ENCODE results near the gene TYROBP.
"Not testable (repeated sequence)": the region's sequence is repeated elsewhere in the genome, so short reads cannot be mapped to it uniquely, and the experiment has no call there.

Gene TYROBP

DNA sequence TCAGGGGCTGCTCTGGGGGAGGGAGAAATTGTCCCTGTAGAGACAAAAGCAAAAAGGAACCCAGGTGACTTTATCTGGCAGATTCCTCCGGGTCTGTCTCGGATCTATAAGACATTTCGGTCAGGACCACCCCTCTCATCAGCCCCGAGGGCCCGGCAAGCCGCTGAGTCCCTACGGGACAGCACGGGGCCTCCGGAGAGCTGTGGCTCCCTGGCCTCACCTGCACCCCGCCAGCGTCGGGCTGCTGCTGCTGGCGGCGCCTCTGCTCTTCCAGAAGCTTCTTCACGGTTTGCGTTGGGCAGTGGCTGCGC, 9.6 kb downstream of the TYROBP start:
- no peak for DNase-seq

DNA sequence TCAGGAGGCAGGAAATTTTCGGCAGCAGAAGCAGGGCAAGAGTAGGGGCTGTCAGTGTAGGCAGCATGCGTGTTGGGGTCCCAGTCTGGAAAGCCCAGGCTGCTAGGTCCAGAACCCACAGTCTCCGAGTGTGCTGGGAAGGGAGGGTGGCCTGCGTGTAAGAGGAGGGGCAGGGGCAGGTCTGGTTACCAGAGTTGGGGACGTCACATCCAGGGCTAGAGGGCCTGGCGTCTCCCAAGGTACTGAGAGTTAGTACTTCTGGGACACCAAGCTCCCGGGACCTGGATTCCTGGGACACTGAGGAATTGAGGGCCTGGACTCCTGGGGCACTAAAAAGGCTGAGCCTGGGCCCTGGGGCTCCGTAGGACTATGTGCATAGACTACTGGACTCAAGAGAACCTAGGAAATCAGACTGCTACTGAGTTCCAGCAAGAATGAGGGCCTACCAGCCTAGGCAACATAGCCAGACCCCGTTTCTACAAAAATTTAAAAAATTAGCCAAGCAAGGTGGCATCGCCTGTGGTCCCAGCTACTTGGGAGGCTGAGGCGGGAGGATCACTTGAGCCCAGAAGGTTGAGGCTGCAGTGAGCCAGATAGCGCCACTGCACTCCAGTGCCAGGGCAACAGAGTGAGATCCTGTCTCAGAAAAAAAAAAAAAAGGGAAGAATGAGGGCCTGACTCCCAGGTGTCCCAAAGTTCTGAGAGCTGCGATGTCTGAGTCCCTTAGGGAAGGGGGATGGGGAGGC, 10.2 kb downstream of the TYROBP start:
- no peak for DNase-seq

DNA sequence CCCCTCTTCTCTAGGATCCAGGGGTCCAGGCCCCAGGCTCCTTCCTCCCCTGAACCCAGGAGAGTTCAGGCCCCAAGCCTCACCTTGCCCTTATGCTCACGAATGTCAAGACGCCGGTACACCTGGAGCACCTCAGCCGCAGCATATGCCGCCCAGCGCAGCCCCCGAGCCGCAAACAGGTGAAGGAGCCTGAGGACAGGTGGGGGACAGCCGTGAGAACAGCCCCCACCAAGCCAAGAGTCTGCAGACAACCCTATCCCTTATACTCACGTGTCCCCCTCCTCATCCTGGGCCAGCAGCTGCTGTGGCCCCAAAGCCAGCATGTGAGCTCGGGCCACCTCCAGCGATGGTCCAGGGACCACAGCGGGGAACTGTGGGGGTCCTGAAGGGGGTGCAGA, 11.5 kb downstream of the TYROBP start:
- no peak for DNase-seq

DNA sequence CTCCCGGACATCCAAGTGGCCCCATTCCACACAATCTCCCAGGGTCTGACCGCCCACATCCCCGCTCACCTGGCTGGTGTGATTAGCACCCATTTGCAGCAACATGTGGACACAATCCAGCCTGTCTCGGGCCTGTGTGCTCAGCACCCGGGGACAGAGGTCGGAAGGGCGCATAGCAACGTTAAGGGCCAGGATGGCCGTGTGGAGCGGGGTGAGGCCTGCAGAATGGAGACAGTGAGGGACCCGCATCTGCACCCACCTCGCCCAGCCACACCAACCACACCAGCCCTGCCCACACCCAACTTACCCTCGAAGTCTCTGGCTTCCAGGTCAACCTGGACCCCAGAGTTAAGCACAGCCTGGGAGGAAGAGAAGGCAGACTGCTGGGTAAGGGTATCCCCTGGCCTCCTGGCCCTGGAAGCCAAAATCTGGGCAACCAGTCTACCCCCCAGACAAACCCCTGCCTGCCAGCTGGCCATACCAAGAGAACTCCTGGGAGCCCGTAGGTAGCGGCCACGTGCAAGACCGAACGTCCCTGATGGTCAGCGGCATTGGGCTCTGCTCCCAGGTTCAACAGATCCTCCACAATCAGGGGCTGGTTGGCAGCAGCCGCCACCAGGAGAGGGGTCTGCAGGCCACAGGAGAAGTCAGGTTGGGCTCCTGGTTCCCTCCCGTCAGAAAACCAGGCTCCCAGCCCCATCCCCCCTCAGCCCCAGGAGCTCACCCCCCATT, 12.0 kb downstream of the TYROBP start:
- DNase-seq, result no peak

DNA sequence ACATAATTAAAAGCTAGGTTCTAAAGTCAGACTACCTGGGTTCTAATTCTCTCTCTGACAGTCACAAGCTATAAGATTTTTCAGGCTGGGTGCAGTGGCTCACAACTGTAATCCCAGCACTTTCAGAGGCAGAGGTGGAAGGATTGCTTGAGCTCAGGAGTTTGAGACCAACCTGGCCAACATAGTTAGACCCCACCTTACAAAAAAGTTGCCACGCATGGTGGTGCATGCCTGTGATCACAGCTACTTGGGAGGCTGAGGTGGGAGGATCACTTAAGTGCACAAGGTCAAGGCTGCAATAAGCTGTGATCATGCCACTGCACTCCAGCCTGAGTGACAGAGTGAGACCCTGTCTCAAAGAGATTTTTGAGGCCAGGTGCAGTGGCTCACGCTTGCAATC, 13.8 kb downstream of the TYROBP start:
- DNase-seq, result no peak

DNA sequence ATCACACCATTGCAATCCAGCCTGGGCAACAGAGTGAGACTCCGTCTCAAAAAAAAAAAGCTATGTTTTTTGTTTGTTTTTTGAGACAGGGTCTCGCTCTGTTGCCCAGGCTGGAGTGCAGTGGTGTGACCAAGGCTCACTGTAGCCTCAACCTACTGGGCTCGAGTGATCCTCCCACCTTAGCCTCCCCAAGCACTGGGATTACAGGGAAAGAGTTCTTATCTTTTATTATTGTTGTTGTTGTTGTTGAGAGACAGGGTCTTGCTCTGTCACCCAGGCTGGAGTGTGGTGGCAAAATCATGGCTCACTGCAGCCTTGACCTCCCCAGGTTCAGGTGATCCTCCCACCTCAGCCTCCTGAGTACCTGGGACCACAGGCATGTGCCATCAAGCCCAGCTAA, 16.3 kb downstream of the TYROBP start:
- DNase-seq, result not testable (repeated sequence)

DNA sequence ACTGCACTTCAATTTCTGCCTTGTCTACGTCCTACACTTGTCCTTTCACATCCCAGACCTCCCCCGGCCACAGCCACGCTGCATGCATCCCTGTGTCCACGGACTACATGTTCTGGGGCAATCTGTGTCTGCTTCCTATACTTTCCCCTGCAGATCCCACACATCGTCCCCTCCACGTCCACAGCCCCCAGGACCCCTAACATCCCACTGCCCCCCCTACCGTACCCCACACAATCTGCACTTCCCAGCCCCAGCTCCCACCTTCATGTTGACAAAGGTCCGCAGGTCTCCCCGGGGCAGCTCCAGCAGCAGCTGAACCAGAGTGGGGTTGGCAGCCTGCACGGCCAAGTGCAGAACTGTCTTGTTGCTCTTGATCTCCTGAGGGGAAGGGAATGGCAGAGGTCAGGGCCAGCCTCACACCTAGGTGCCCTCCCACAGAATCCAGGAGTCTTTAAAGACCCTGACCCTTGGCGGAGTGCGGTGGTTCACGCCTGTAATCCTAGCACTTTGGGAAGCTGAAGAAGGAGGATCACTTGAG, 17.9 kb downstream of the TYROBP start:
- no peak for DNase-seq

DNA sequence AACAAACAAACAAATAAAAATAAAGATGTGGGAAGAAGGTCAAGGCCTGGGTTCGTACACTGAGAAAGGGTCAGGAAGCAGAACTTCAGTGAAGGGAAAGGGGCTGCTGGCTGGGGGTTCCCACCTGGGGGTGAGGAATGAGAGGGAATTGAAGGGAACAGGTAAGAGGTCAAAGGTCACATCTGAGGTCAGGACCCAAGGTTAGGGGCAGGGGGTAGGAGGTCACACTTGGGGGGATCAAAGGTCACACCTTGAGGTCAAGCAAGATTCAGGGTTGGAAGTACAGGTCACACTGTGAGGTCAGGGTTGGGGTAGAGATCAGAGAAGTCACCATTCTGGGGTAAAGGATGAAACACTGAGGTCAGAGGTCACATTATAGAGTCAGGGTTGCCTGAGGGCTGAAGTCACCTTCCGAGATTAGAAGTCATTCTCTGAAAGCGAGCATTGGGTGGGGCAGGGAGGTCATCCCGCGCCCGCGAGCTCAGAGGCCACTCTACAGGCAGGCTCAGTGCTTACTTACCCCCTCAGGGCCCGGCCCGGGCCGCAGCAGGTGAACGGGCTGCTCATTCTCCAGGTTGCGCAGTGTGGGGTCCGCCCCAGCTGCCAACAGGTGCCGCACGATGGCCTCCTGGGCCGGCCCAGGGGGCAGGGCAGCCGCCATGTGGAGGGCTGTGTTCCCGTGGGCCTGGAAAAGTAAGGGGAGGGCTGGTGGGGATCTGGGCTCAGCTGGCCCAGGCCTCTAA, 18.6 kb downstream of the TYROBP start:
- no peak for DNase-seq

DNA sequence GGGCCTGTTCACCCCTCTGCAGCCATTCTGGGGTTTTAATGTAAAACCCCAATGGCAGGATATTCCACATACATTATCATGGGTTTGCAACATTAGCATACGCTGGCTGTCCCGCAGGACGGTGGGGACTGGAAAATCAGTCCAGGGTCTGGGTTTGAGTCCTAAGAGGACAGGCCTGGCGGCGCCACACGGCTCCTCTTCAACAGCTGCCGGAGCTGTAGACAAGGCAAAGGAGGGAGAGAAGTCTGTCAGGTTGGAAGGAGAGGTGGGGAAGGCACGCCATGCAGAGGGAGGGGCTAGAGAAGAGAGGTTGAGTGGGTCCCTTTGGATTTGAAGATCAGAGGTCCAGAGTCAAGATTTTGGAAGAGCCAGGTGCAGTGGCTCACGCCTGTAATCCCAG, 19.7 kb downstream of the TYROBP start:
- no peak for DNase-seq

DNA sequence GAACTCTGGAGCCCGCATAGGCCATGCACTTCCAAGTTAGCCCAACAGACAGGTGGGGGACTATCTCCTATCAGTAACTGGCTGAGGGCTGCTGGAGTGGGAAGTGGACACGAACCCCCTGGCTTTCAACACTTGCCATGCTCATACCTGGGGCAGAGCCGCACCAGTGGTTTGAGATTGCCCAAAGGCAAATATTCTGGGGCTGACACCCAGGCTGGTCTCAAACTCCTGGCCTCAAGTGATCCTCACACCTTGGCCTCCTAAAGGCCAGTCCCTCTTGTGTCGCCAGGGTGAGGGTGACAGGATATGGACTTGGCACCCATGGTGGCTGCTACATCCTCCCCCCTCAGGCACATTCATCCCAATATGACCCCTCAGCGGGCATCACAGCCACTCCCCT, 20.9 kb downstream of the TYROBP start:
- no peak for DNase-seq

DNA sequence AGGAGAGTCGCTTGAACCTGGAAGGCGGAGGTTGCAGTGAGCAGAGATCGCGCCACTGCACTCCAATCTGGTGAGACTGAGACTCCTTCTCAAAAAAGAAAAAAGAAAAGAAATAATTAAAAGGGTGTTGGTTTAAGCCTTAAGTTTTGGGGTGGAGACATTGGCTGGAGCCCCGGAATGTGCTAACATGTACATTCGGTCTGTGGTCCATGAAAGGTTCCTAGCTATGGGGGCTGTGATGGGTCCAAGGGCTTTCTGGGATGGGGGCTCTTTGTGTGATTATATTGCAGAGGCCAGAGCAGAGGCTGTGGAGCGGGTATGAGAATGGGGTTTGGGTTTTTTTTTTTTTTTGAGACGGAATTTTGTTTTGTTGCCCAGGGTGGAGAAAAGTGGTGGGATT, 22.2 kb downstream of the TYROBP start:
- DNase-seq, result no peak

DNA sequence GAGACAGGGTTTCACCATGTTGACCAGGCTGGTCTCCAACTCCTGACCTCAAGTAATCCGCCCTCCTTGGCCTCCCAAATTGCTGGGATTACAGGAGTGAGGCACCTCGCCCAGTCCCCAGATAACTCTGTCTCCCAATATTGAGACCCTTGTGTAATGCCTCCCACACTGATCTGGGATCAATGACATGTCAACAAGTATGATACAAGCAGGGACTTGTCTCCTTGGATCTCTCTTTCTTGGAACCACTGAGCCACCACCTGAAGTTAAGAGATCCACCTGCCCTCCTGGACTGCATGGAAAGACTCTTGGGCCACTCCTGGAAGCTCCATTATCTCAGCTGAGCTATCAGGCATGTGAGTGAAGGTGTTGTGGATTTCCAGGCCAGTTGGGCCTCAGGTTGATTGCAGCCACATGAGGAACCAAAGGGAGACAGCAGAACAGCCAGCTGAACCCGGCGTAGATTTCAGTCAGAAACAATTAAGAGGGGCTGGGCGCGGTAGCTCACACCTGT, 22.8 kb downstream of the TYROBP start:
- no peak for DNase-seq

DNA sequence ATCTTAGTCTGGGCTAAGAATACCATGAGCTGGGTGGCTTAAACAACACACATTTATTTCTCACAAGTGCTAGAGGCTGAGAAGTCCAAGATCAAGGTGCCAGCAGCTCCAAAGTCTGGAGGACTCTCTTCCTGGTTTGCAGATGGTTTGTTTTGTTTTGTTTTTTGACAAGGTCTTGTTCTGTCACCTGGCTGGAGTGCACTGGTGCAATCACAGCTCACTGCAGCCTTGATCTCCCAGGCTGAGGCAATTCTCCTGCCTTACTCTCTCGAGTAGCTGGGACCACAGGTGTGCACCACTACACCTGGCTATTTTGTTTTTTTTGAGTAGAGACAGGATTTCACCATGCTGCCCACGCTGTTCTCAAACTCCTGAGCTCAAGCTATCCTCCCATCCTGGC, 24.2 kb downstream of the TYROBP start:
- DNase-seq, result no peak

DNA sequence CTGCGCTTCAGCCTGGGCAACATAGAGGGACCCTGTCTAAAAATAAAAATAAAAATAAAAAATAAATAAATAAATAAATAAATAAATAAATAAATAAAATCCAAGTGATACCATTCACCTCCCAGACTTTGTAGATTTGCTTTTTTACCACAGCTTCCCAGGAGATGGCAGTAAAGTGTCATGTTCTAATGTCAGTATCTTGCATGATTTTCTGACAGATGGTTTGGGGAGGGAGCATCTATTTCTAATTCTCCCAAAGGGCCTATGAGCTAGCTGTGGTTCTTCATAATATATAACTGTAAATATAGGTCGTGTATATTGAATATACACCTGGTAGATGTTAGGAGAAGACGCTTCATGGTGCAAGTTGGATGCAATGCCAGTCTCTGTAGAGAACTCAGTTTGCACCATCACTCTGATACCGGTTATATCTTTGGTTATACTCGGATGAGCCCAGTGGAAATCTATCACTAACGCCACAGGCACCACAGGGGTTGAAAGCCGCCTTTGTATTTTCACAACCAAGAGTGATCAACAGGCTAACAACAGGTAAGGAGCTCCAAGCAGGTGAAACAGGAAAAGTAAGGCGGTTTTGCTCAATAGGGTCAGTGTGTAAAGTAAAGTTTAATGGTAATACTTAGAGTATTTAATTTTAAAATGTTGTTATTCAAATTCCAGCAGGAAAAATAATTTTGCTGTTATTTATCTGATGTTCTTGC, 25.8 kb downstream of the TYROBP start:
- DNase-seq, result peak; percentile 87

DNA sequence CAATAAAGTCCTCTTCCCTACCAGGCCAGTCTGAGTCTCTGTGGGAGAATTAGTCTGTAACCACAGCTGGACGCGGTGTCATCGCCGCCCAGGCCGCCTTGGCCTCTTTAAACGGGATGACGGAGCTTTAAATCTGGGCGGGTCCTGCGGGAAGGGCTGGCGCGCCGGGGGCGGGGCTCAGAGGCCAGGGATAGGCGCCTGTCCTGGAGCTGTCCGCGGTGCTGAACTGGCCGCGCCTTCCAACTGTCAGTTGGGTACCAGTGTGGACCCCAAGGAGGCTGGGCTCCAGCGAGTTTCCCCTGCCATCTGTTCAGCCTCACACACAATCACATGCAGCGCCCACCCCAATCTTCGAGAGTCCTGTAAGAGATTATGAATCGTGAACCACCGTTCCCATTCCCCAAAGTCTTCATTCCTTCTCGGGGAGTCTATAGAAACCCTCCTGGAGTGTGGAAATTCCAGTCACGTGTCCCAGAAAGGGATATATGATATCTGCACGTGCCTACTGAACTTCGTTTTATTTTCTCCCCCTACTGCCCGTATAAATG, 28.3 kb downstream of the TYROBP start:
- no peak for DNase-seq

DNA sequence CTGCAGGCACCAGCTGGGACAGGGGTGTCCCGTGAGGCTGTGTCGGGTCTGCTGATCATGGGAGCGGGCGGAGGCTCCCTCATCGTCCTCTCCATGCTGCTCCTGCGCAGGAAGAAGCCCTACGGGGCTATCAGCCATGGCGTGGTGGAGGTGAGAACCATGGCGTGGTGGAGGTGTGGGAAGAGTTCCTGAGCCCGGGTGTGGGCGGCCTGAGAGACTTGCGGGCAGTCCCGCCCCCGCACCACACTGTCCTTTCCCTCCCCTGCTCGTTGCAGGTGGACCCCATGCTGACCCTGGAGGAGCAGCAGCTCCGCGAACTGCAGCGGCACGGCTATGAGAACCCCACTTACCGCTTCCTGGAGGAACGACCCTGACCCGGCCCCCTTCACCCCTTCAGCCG, 29.0 kb downstream of the TYROBP start:
- no peak for DNase-seq

DNA sequence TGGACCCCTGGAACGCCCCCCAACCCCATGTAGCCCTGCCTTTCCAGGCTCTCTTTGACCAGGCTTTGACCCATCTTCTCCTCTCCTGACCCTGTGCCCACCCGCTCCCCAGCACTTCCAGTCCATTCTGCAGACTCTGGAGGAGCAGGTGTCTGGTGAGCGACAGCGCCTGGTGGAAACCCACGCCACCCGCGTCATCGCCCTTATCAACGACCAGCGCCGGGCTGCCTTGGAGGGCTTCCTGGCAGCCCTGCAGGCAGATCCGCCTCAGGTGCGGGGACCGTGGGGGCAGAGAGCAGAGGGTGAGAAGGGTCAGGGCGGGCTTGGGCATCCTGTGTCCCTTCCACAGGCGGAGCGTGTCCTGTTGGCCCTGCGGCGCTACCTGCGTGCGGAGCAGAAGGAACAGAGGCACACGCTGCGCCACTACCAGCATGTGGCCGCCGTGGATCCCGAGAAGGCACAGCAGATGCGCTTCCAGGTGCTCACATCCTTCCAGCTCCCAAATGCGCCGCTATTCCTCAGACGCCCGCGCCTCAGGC, 33.6 kb downstream of the TYROBP start:
- DNase-seq, result no peak

DNA sequence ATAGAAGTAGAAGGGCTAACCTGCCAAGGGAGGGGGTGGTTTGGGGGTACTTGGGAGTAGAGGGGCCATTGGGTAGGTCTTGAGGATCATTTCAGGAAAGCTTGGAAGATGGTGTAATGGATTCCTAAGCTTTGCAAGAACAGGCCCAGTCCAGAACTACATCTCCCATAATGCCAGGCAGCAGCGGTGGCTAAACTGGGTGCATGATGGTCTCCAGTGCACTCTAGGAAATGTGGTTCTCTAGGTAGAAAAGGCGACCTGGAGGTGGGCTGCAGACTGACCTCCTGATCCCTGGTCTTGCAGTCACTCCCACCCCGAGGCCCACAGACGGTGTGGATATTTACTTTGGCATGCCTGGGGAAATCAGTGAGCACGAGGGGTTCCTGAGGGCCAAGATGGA, 35.9 kb downstream of the TYROBP start:
- DNase-seq, result no peak

DNA sequence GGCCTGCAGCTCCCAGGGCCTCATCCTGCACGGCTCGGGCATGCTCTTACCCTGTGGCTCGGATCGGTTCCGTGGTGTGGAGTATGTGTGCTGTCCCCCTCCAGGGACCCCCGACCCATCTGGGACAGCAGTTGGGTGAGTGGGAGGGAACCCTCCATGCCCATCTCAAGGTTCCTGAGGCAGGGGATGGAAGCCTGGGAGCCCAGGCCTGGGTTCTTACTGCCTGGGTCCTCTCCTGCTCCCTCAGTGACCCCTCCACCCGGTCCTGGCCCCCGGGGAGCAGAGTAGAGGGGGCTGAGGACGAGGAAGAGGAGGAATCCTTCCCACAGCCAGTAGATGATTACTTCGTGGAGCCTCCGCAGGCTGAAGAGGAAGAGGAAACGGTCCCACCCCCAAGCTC, 36.5 kb downstream of the TYROBP start:
- no peak for DNase-seq

DNA sequence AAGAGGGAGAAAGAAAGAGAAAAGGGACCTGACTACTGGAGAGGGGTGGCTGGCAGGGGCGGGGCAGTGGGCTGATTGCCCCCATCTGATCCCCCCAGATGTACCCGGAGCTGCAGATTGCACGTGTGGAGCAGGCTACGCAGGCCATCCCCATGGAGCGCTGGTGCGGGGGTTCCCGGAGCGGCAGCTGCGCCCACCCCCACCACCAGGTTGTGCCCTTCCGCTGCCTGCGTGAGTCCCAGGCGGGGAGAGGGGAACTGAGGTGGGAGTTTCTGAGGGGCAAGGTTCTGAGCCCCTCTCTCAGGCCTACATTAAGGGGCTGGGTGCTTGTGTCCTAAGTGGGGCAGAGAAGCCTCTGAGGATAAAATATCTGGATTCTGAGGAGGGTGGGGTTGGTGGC, 37.3 kb downstream of the TYROBP start:
- DNase-seq, result no peak

DNA sequence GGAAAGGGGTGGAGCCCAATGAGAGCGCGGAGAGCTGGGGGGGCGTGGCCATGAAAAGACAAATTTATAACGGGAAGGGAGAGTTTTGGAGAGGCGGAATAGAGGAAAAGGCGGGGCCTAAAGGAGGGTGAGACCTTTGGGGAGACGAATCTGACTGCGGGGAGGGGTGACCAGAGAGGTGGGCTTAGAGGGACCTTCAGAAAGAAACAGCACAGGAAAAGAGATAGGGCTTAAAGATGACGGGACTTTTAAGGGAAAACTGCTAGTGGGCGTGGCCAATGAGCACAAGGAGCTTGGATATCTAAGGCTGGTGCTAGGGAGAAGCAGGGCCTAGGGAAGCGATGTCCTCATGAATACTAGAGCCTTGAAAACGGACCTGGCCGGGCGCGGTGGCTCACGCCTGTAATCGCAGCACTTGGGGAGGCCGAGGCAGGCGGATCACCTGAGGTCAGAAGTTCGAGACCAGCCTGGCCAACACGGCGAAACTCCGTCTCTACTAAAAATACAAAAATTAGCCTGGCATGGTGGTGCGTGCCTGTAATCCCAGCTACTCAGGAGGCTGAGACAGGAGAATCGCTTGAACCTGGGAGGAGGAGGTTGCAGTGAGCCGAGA, 37.9 kb downstream of the TYROBP start:
- not testable (repeated sequence) for DNase-seq

All from NCI-H524 treated with DMSO at 0.1 percent for 48 hours (cell line).